ENCODE measurements around the gene MARK2.
A peak's percentile ranks its signal among the peaks of the same experiment; 100 is the strongest.

Gene MARK2

GRCh38 chr11:63875506-63876065 lies 36.7 kb downstream of the MARK2 start:
- peaks cover 18% of the 10 kb centered on the region for H3K4me1 ChIP-seq (ENCODE audit: control insufficient read depth, low read depth, low read length)
- H3K9me3 ChIP-seq (ENCODE audit: control insufficient read depth, low read depth, low read length): no peaks in the 10 kb centered on the region
- H3K27me3 ChIP-seq (ENCODE audit: control insufficient read depth, insufficient read depth, low read length): no peaks in the 10 kb centered on the region

GRCh38 chr11:63876616-63877015 lies 37.7 kb downstream of the MARK2 start:
- Histone ChIP-seq H3K4me1 (ENCODE audit: control insufficient read depth, low read depth, low read length) (peaks cover 19% of the 10 kb centered on the region), H3K36me3 (ENCODE audit: control insufficient read depth, low read depth, low read length) (no peaks in the 10 kb centered on the region), H3K27ac (ENCODE audit: low read length) (no peak overlapping the region), H3K9me3 (ENCODE audit: control insufficient read depth, low read depth, low read length) (no peaks in the 10 kb centered on the region), H3K27me3 (ENCODE audit: control insufficient read depth, insufficient read depth, low read length) (no peaks in the 10 kb centered on the region), H3K9ac (ENCODE audit: low read length) (no peak overlapping the region), H3K4me3 (ENCODE audit: low read length) (no peak overlapping the region)

More at GRCh38 chr11:63875506-63876065, 36.7 kb downstream of the MARK2 start:
- Histone ChIP-seq H3K36me3 (ENCODE audit: control insufficient read depth, low read depth, low read length) (no peaks in the 10 kb centered on the region), H3K9ac (ENCODE audit: low read length) (no peak overlapping the region), H3K4me3 (ENCODE audit: low read length) (no peak overlapping the region), H3K27ac (ENCODE audit: low read length) (no peak overlapping the region)

- Histone ChIP-seq H3K27ac (ENCODE audit: low read length) (no peak overlapping the region), H3K4me1 (ENCODE audit: control insufficient read depth, low read depth, low read length) (peaks cover 18% of the 10 kb centered on the region), H3K27me3 (ENCODE audit: control insufficient read depth, insufficient read depth, low read length) (no peaks in the 10 kb centered on the region), H3K9me3 (ENCODE audit: control insufficient read depth, low read depth, low read length) (no peaks in the 10 kb centered on the region), H3K36me3 (ENCODE audit: control insufficient read depth, low read depth, low read length) (no peaks in the 10 kb centered on the region), H3K4me3 (ENCODE audit: low read length) (no peak overlapping the region), H3K9ac (ENCODE audit: low read length) (no peak overlapping the region)
Measured at GRCh38 chr11:63877658-63878241, 38.8 kb downstream of the MARK2 start.

DNA sequence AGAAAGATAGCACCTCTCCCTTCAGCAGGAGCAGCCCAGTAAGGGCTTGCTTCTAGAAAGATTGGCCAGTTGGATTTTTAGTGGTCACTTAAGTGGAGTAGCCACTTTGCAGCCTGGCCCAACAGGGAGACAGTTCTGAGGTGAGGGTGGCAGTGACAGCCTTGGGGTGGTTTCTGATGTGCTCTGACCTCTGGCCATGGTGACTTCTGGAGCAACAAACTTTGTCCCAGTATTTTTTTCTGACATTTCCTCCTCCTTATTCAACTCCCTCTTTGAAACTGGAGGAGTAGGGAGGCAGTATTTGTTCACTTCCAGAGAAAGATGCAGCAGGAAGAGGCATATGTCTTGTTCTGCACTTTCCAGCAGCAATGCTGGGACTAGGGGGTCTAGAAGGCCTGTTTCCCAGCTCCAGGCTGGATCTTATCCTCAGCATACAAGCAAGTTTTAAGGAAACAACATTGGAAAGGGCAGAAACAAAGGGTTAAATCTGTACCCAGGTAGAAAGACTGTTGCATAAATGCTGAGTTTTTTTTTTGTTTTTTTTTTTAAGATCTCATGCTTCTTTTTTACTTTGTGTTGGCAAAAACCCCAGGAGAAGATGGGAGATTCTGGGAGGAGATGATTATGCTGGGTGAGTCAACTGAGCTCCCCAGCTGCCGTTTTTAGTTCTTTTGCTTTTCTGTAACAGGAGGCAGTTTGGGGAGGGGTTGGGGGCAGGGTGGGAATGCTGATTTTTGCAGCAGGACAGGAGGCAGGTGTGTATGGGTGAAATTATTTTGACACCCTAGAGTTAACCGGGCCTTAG lies 40.9 kb downstream of the MARK2 start:
- H3K4me3 ChIP-seq (ENCODE audit: low read length): no peak overlapping the region
- H3K27me3 ChIP-seq (ENCODE audit: control insufficient read depth, insufficient read depth, low read length): no peaks in the 10 kb centered on the region
- peaks cover 25% of the 10 kb centered on the region for H3K4me1 ChIP-seq (ENCODE audit: control insufficient read depth, low read depth, low read length)
- H3K27ac ChIP-seq (ENCODE audit: low read length): no peak overlapping the region
- no peak overlapping the region for H3K9ac ChIP-seq (ENCODE audit: low read length)
- H3K36me3 ChIP-seq (ENCODE audit: control insufficient read depth, low read depth, low read length): no peaks in the 10 kb centered on the region
- H3K9me3 ChIP-seq (ENCODE audit: control insufficient read depth, low read depth, low read length): no peaks in the 10 kb centered on the region

DNA sequence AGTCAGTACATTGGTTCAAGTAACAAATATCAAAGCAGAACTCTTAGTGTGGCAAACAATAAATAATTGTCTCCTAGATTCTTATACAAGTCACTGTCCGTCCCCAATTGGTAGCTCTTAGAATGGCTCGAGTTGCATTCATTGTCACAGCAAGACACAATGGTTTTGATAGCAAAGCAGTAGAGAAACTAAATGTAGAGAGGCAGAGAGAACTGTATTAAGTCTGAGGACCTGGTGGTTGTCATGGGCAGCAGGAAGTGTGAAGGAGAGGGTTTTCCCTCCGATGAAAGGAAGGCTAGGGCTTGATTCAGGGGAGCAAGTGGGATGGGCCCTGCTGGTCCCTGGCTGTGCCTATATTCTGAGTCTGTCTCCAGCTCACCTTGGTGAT lies 41.5 kb downstream of the MARK2 start:
- Histone ChIP-seq H3K27ac (ENCODE audit: low read length) (no peak overlapping the region), H3K9me3 (ENCODE audit: control insufficient read depth, low read depth, low read length) (no peaks in the 10 kb centered on the region), H3K4me3 (ENCODE audit: low read length) (no peak overlapping the region), H3K9ac (ENCODE audit: low read length) (no peak overlapping the region), H3K36me3 (ENCODE audit: control insufficient read depth, low read depth, low read length) (no peaks in the 10 kb centered on the region), H3K4me1 (ENCODE audit: control insufficient read depth, low read depth, low read length) (peaks cover 25% of the 10 kb centered on the region), H3K27me3 (ENCODE audit: control insufficient read depth, insufficient read depth, low read length) (no peaks in the 10 kb centered on the region)

DNA sequence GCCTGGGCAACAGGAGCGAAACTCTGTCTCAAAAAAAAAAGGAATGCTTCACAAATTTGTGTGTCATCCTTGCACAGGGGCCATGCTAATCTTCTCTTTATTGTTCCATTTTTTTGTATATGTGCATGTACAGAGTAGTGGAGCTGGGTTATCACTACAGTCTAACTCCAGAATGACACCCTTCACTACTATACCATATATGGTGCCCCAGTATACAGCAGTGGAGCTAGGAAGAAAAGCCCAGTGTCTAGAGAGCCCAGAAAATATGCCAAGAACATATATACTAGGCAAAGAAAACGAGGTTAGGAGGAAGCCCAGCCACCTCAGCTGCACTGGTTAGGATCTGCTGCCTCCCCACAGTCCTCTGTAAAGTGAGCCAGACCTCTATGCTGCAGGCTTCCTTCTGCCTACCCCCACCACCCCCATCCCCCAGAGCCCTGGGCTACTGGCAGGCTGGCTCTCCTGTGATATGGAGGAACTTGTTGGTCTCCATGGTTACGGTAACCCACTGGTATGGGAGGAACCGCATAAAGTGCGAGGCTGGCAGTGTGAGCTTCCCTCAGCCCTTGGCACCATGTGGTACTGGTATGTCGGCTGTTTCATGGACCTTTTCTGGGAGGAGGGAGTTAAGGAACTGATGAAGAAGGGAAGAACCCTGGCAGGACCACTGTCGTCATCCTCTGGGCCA lies 43.8 kb downstream of the MARK2 start:
- Histone ChIP-seq H3K9ac (ENCODE audit: low read length) (peak overlapping the region; percentile 19), H3K27me3 (ENCODE audit: control insufficient read depth, insufficient read depth, low read length) (no peaks in the 10 kb centered on the region), H3K4me3 (ENCODE audit: low read length) (peak overlapping the region; percentile 36), H3K27ac (ENCODE audit: low read length) (peak overlapping the region; percentile 52), H3K4me1 (ENCODE audit: control insufficient read depth, low read depth, low read length) (peaks cover 35% of the 10 kb centered on the region), H3K36me3 (ENCODE audit: control insufficient read depth, low read depth, low read length) (no peaks in the 10 kb centered on the region), H3K9me3 (ENCODE audit: control insufficient read depth, low read depth, low read length) (no peaks in the 10 kb centered on the region)

DNA sequence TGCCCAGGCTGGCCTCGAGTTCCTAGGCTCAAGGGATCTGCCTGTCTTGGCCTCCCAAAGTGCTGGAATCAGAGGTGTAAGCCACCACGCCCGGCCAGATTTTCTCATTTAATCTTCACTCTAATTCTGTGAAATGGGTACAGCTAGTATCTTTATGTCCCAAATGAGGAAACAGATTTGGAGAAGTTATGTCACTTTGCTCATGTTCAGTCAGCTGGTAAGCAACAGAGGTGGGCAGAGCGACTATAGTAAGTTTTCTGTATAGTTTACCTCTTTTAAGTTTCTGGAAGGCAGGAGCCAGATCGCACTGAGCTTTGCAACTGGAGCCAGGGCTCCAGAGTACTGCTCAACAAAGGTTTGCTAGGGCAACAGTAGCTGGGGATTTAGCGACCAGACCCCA lies 44.9 kb downstream of the MARK2 start:
- Histone ChIP-seq H3K36me3 (ENCODE audit: control insufficient read depth, low read depth, low read length) (no peaks in the 10 kb centered on the region), H3K9ac (ENCODE audit: low read length) (no peak overlapping the region), H3K4me1 (ENCODE audit: control insufficient read depth, low read depth, low read length) (peaks cover 45% of the 10 kb centered on the region), H3K9me3 (ENCODE audit: control insufficient read depth, low read depth, low read length) (no peaks in the 10 kb centered on the region), H3K27ac (ENCODE audit: low read length) (no peak overlapping the region), H3K4me3 (ENCODE audit: low read length) (no peak overlapping the region), H3K27me3 (ENCODE audit: control insufficient read depth, insufficient read depth, low read length) (no peaks in the 10 kb centered on the region)

GRCh38 chr11:63884196-63884932 lies 45.5 kb downstream of the MARK2 start:
- no peak overlapping the region for H3K4me3 ChIP-seq (ENCODE audit: low read length)
- no peak overlapping the region for H3K9ac ChIP-seq (ENCODE audit: low read length)
- no peak overlapping the region for H3K27ac ChIP-seq (ENCODE audit: low read length)
- H3K27me3 ChIP-seq (ENCODE audit: control insufficient read depth, insufficient read depth, low read length): no peaks in the 10 kb centered on the region
- H3K9me3 ChIP-seq (ENCODE audit: control insufficient read depth, low read depth, low read length): no peaks in the 10 kb centered on the region
- H3K4me1 ChIP-seq (ENCODE audit: control insufficient read depth, low read depth, low read length): peaks cover 46% of the 10 kb centered on the region
- no peaks in the 10 kb centered on the region for H3K36me3 ChIP-seq (ENCODE audit: control insufficient read depth, low read depth, low read length)

DNA sequence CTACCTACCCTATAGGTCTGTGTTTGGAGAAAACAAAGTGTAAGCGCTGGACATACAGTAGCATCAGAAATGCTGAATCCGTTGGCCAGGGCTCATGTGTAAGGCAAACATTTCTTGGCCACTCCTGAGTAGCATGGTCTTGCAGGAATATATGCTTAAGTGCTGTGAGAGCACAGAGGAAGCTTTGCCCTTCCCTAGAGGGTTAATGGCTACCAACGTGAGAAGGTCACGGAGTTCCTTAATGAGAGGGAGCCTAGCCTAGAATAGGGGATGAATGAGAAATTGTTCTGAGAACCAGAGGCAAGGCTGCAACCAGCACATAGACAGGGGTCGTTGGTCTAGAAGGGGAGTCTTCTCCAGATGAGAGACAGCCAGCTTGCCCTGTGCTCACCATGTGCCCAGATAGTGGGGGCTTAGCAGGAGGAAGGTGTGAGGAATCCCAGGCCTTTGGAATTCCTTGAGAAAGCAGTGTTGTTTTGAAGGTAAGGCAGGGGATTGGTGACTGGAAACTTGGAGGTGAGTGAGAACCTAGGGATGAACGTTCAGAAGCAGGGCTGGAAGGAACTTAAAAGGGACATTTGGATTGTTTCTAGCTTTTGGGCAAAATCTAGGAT lies 48.6 kb downstream of the MARK2 start:
- Histone ChIP-seq H3K4me3 (ENCODE audit: low read length) (no peak overlapping the region), H3K9ac (ENCODE audit: low read length) (no peak overlapping the region), H3K4me1 (ENCODE audit: control insufficient read depth, low read depth, low read length) (peaks cover 31% of the 10 kb centered on the region), H3K36me3 (ENCODE audit: control insufficient read depth, low read depth, low read length) (no peaks in the 10 kb centered on the region), H3K9me3 (ENCODE audit: control insufficient read depth, low read depth, low read length) (no peaks in the 10 kb centered on the region), H3K27me3 (ENCODE audit: control insufficient read depth, insufficient read depth, low read length) (no peaks in the 10 kb centered on the region), H3K27ac (ENCODE audit: low read length) (peak overlapping the region; percentile 12)

DNA sequence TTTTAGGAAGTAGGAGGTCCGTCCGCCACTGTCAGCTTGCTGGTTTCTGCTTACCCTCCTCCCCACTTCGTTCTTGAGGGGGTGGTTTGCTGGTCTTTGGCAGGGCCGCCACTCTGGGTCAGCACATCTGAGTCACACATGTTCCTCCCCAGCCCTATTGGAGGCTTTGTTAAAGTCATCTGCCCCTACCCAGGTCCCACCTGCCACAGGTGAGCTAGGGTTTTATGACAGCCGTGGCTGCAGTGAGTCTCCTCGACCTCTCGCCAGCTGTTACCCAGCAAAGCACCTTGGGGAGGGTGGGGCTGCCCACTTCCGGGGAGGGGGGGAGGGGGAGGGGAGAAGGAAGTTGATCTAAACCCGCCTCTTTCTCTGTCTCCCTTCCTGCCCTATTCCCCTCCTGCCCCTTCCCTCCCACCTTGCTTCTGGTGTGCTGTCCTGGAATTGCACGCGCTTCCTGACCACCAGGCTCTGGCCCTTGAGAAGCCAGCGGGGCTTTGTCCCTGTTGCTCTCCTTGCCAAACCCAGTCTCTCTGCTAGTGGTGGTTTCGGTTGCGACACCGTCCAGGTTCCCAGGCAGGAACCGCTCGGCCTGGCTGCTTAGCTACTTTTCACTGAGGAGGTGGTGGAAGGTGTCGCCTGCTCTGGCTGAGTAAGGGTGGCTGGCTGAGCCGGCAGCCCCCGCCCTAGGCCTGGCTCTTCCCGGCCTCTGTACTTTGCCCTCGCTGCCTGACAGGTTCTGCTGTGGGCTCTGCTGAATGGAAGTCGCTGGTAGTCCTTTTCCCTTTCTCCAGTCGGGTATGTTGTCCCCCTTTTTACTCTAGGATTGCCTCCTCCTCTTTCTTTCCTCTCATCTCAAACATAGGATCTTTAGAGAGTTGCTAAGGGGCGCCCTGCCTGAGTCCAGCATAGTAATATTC lies 49.5 kb downstream of the MARK2 start:
- Histone ChIP-seq H3K4me1 (ENCODE audit: control insufficient read depth, low read depth, low read length) (peaks cover 22% of the 10 kb centered on the region), H3K36me3 (ENCODE audit: control insufficient read depth, low read depth, low read length) (no peaks in the 10 kb centered on the region), H3K9ac (ENCODE audit: low read length) (peak overlapping the region; percentile 41), H3K9me3 (ENCODE audit: control insufficient read depth, low read depth, low read length) (no peaks in the 10 kb centered on the region), H3K4me3 (ENCODE audit: low read length) (peak overlapping the region; percentile 28), H3K27me3 (ENCODE audit: control insufficient read depth, insufficient read depth, low read length) (no peaks in the 10 kb centered on the region), H3K27ac (ENCODE audit: low read length) (peak overlapping the region; percentile 60)
